Measurements from ENCODE around the gene ZFP92. TPM values are rescaled to one million over a fixed set of nuclear protein-coding genes. Genes with fewer than 3 reads are reported as not detected.

The ZFP92 gene
- total and polyA plus RNA-seq, 10 of the 15 experiments (the other 5 are each of a cell fraction or from before 2014, with no cell fraction given): 0.02 to 1.6 (median 0.09) TPM; not detected in 2

DNA sequence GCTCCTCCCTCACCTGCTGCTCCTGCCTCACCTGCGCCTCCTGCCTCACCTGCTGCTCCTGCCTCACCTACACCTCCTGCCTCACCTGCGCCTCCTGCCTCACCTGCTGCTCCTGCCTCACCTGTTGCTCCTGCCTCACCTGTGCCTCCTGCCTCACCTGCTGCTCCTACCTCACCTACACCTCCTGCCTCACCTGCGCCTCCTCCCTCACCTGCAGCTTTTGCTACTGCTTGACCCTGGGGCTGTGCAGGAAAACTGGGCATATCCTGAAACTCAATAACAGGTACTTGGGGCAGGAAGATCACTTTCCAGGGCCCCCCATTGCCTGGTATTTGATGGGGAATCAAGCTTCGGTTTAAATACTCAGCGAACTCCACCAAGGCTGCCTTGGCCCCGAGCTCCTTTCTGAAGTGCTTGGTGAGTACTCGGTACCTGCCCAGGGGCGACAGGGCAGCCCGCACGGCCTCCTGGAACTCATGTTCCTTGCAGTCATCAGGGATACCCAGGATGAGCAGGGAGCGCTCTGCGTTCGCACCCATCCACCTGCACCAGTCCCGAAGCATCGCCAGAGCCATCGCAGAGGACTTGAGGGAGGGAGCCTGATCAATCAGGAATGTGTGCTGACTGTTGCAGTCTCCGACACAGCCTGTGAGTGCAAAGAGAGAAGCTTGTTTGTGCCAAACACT is 12.9 kb upstream of the ZFP92 start (continued):
- TF ChIP-seq, protein P1, sequence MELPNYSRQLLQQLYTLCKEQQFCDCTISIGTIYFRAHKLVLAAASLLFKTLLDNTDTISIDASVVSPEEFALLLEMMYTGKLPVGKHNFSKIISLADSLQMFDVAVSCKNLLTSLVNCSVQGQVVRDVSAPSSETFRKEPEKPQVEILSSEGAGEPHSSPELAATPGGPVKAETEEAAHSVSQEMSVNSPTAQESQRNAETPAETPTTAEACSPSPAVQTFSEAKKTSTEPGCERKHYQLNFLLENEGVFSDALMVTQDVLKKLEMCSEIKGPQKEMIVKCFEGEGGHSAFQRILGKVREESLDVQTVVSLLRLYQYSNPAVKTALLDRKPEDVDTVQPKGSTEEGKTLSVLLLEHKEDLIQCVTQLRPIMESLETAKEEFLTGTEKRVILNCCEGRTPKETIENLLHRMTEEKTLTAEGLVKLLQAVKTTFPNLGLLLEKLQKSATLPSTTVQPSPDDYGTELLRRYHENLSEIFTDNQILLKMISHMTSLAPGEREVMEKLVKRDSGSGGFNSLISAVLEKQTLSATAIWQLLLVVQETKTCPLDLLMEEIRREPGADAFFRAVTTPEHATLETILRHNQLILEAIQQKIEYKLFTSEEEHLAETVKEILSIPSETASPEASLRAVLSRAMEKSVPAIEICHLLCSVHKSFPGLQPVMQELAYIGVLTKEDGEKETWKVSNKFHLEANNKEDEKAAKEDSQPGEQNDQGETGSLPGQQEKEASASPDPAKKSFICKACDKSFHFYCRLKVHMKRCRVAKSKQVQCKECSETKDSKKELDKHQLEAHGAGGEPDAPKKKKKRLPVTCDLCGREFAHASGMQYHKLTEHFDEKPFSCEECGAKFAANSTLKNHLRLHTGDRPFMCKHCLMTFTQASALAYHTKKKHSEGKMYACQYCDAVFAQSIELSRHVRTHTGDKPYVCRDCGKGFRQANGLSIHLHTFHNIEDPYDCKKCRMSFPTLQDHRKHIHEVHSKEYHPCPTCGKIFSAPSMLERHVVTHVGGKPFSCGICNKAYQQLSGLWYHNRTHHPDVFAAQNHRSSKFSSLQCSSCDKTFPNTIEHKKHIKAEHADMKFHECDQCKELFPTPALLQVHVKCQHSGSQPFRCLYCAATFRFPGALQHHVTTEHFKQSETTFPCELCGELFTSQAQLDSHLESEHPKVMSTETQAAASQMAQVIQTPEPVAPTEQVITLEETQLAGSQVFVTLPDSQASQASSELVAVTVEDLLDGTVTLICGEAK (IDR thresholded peaks at IDR 0.05; ENCODE audit: borderline replicate concordance): no peak
- TF ChIP-seq SP1 (IDR thresholded peaks at IDR 0.05; ENCODE audit: low read depth, low read length): no peak

DNA sequence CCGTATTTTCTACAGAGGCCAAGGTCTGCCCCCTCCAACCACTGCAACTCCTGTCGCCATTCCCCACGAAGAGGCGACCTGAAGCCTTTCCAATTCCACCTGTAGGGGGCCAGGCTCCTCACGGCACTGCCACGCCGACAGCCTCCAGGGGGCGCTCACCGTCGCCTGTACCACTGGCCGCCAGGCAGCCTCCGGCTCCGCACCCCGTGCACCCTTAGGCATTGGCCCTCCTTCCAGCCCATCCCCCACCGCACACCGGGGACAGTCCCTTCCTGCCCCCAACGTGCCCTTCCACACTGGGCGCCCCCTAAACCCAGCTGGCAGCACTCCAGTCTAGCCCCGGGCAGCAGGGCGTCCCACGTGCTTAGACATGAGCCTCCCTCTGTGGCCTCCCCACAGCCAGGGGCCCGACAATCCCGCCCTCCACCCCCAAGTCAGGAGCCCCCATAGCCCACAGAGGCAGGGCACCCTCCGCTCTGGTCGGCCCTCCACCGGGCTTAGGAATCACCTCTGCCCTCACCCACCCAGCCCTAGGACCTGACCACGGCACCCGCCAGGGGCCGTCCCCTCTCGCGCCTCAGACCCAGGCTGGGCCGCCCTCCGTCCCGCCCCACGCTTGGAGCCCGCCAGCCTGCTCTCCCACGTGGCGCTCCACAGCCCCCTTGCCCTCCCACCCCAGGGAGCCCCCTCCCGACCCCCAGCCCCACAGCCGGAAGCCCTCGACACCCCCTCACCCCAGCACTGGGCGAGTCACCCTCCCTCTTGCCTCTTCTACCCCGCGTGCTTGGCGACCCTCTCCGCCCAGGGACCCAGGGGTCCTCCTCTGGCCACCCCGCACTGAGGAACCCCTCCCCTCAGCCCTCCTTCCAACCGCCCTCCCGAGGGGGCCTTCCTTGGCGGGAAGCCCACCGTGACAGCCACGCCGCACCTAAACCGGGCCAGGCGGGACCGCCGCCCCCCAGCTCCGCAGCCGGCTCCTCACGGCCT is 10.8 kb upstream of the ZFP92 start:
- ChIA-PET SMC1A (ENCODE audit: uncharacterized antibody, unreplicated experiment) (no interaction called here), RAD21 (ENCODE audit: unreplicated experiment) (no interaction called here), CTCF (no interaction called here), POLR2A (interaction anchor here (0.6 kb wide), 1 partner anchor 107 kb away, joined by 4 read pairs; no protein-coding TSS in a partner anchor)
- BruUV-seq (replicated peaks): no TSS peak
- H3K27me3 ChIP-seq (replicated peaks in 1 of 2; ENCODE audit: control insufficient read depth in 2 of 2, insufficient read depth in 2 of 2, low read length in 1 of 2): no peaks in the 10 kb centered on the region
- FAIRE-seq (no peak), ATAC-seq (peak; percentile 97), DNase-seq (ENCODE audit: low read depth, low spot score) (no peak)
- no peak overlapping the region for H3K9ac ChIP-seq (ENCODE audit: control insufficient read depth, insufficient read depth, low read length)
- H3K27ac ChIP-seq (ENCODE audit: control insufficient read depth, insufficient read depth): no peak overlapping the region
- no peaks in the 10 kb centered on the region for H3K36me3 ChIP-seq (ENCODE audit: control insufficient read depth in 2 of 2, insufficient read depth in 2 of 2, low read length in 1 of 2)
- H3K9me3 ChIP-seq (replicated peaks; ENCODE audit: control insufficient read depth, insufficient read depth, low read length): no peaks in the 10 kb centered on the region; the same call in 2 of the 3 replicates
- no peaks in the 10 kb centered on the region for H3K79me2 ChIP-seq (ENCODE audit: control insufficient read depth, insufficient read depth, low read length)
- 66% methylated on average over 32 of the region's 60 CpGs for WGBS (ENCODE audit: insufficient coverage, insufficient replicate concordance, low lambda C conversion rate, missing lambda C conversion rate)
- H3K4me1 ChIP-seq (ENCODE audit: control insufficient read depth, insufficient read depth, low read length): no peaks in the 10 kb centered on the region
- no peak overlapping the region for H3K4me3 ChIP-seq
- TF ChIP-seq, protein P2, sequence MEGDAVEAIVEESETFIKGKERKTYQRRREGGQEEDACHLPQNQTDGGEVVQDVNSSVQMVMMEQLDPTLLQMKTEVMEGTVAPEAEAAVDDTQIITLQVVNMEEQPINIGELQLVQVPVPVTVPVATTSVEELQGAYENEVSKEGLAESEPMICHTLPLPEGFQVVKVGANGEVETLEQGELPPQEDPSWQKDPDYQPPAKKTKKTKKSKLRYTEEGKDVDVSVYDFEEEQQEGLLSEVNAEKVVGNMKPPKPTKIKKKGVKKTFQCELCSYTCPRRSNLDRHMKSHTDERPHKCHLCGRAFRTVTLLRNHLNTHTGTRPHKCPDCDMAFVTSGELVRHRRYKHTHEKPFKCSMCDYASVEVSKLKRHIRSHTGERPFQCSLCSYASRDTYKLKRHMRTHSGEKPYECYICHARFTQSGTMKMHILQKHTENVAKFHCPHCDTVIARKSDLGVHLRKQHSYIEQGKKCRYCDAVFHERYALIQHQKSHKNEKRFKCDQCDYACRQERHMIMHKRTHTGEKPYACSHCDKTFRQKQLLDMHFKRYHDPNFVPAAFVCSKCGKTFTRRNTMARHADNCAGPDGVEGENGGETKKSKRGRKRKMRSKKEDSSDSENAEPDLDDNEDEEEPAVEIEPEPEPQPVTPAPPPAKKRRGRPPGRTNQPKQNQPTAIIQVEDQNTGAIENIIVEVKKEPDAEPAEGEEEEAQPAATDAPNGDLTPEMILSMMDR (IDR thresholded peaks at IDR 0.05 in 2 of 3, conservative IDR thresholded peaks at IDR 0.05 in 1 of 3; ENCODE audit: control insufficient read depth in 2 of 3, extremely low read depth in 1 of 3, insufficient read depth in 1 of 3, low read depth in 3 of 3, low read length in 3 of 3): peak; percentile 81 to 97 (median 92)
- TF ChIP-seq YY1 (IDR thresholded peaks at IDR 0.05; ENCODE audit: low read depth, low read length): peak; percentile 64; the same call in 1 of the 2 replicates
- peak; percentile 42; the same call in 1 of the 2 replicates for TF ChIP-seq SMC3 (IDR thresholded peaks at IDR 0.05; ENCODE audit: borderline replicate concordance, low read length)
- TF ChIP-seq BHLHE40 (IDR thresholded peaks at IDR 0.05; ENCODE audit: borderline replicate concordance in 1 of 2, low read depth in 2 of 2, low read length in 1 of 2): peak in 1 of 2 experiments; percentile 13; a peak in 1 of 4 replicates
- TF ChIP-seq SMARCA5 (IDR thresholded peaks at IDR 0.05): peak; percentile 78; the same call in 1 of the 2 replicates
- 0 out of 2 replicates have a peak, but pooled peaks have one; percentile 44 for TF ChIP-seq LARP7 (IDR thresholded peaks at IDR 0.05)
- TF ChIP-seq, protein P3, sequence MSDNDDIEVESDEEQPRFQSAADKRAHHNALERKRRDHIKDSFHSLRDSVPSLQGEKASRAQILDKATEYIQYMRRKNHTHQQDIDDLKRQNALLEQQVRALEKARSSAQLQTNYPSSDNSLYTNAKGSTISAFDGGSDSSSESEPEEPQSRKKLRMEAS (IDR thresholded peaks at IDR 0.05; ENCODE audit: low read depth, low read length): no peak
- TF ChIP-seq SREBF1 (IDR thresholded peaks at IDR 0.05; ENCODE audit: low read length): no peak
- TF ChIP-seq RAD21 (IDR thresholded peaks at IDR 0.05; ENCODE audit: insufficient read depth, low read depth, low read length): peak; percentile 26; the same call in 1 of the 2 replicates
- in situ Hi-C loops (cut with MboI) (no loop called here), intact Hi-C loops (cut with micrococcal nuclease; ENCODE audit: unreplicated experiment) (no loop called here)
- H4K20me1 ChIP-seq (ENCODE audit: control insufficient read depth, insufficient read depth): no peaks in the 10 kb centered on the region
- no peak overlapping the region for H2AFZ ChIP-seq (ENCODE audit: control insufficient read depth, low read depth, low read length)
- no peak overlapping the region for H3K4me2 ChIP-seq (ENCODE audit: control insufficient read depth, insufficient read depth)
